ENCODE measurements around the gene ASRGL1. TPM values are rescaled to one million over a fixed set of nuclear protein-coding genes. Genes with fewer than 3 reads are reported as not detected.

The ASRGL1 gene
- total RNA-seq, 2 donors from 2014 or later = 27.6 to 93.0 TPM

DNA sequence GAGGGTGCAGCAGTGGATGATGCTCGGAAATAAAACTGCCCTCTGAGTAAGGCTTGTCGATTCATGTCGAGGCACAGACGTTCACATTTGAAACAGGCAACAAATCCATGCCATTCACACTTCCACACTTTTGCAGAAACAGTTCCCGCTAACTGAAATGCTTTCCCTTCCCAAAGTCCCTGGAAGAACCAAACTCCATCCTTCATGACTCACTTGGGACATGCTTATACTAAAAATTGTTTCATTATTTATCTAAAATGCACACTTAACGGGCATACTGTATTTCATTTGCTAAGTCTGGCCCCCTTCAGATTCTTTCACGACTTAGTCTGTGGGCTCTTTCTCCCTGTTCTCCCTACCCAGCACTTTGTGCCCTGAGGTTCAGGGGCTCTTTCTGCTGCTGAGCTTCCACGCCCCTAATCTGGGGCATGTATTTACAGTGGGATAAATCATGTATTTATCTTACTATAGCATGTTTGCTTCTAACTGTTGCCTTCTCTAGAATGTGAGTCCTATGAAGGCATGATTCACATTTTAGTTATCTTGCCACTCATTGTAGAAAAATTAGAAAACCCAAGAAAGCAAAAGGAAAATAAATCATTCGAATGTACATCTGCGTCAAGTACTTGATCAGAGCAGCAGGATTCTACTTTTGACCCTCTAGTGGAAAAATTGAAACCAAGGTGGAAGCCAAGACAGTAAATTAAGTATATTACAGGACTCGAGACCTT is 94.1 kb downstream of the ASRGL1 start:
- Histone ChIP-seq H3K27me3 (replicated peaks; ENCODE audit: insufficient read depth) (no peaks in the 10 kb centered on the region), H3K27ac (no peak overlapping the region), H3K9me3 (no peaks in the 10 kb centered on the region), H3K4me3 (no peak overlapping the region), H3K36me3 (no peaks in the 10 kb centered on the region), H3K4me1 (replicated peaks) (peaks cover 6% of the 10 kb centered on the region)
- no peak for TF ChIP-seq POLR2A (IDR thresholded peaks at IDR 0.05)
- TF ChIP-seq CTCF (IDR thresholded peaks at IDR 0.05) = no peak
- no peak for TF ChIP-seq POLR2AphosphoS5 (IDR thresholded peaks at IDR 0.05)
- DNase-seq (ENCODE audit: low spot score) = no peak
- intact Hi-C loops (cut with DNase I) = loop anchor here (5.0 kb wide), 1 partner anchor 34 kb away; no protein-coding TSS in a partner anchor
- 40% methylated on average over 11 of the region's 11 CpGs for WGBS

DNA sequence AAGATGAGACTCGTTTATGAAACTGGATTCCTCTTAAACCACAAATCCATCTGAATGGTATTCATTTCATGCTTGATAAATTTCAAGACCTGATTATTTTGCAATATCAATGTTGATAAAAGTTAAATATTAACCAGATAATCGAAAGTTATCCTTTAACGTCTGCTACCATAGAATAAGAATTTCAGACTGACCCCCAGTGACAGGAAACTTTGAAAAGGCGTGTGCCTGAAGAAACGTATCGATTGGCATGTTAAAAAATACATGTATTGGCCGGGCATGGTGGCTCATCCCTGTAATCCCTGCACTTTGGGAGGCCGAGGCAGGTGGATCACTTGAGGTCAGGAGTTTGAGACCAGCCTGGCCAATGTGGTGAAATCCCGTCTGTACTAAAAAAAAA is 95.4 kb downstream of the ASRGL1 start:
- H3K9me3 ChIP-seq = no peaks in the 10 kb centered on the region
- peak overlapping the region; percentile 67 to 70 for H3K27ac ChIP-seq
- H3K27me3 ChIP-seq (replicated peaks; ENCODE audit: insufficient read depth) = no peaks in the 10 kb centered on the region
- TF ChIP-seq POLR2AphosphoS5 (IDR thresholded peaks at IDR 0.05) (no peak), POLR2A (IDR thresholded peaks at IDR 0.05) (no peak)
- H3K4me3 ChIP-seq = no peak overlapping the region
- peaks cover 6% of the 10 kb centered on the region for H3K4me1 ChIP-seq (replicated peaks)
- no peaks in the 10 kb centered on the region for H3K36me3 ChIP-seq
- DNase-seq (ENCODE audit: low spot score) = no peak
- WGBS = 56% methylated on average over 9 of the region's 9 CpGs
- intact Hi-C loops (cut with DNase I) = loop anchor here (5.0 kb wide), 1 partner anchor 35 kb away; no protein-coding TSS in a partner anchor

- TF ChIP-seq CTCF (IDR thresholded peaks at IDR 0.05) (peak in 2 of 4 experiments; percentile 12 to 21), POLR2AphosphoS5 (IDR thresholded peaks at IDR 0.05) (peak; percentile 27), POLR2A (IDR thresholded peaks at IDR 0.05) (no peak)
- Histone ChIP-seq H3K27ac (peak overlapping the region; percentile 67 to 70), H3K27me3 (replicated peaks; ENCODE audit: insufficient read depth) (no peaks in the 10 kb centered on the region), H3K4me3 (no peak overlapping the region), H3K4me1 (replicated peaks) (peaks cover 6% of the 10 kb centered on the region), H3K9me3 (no peaks in the 10 kb centered on the region), H3K36me3 (no peaks in the 10 kb centered on the region)
- DNase-seq (ENCODE audit: low spot score) = peak; percentile 39
- intact Hi-C loops (cut with DNase I) = loop anchor here (5.0 kb wide), 1 partner anchor 36 kb away; no protein-coding TSS in a partner anchor
- WGBS = 8% methylated on average over 16 of the region's 16 CpGs
Measured at GRCh38 chr11:62433141-62433903, 96.1 kb downstream of the ASRGL1 start.

DNA sequence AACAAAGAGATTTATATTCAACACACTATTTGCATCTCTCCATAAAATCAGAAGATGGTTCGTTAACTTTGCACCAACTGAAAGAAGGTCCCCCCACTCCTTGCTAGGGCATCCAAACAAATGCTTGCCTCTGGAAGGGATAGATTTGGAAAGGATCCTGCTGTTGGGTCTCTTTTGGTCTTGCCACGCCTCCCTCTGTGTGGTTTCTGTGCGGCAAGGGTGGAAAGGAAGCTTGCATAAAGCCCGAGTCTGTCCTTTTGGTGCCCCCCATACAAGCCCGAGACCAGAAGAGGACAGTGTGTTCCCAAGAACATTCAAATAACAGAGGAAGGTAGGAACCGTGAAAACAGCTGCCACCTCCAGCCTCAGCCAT is 96.6 kb downstream of the ASRGL1 start:
- Histone ChIP-seq H3K4me1 (replicated peaks) (peaks cover 6% of the 10 kb centered on the region), H3K27me3 (replicated peaks; ENCODE audit: insufficient read depth) (no peaks in the 10 kb centered on the region), H3K4me3 (no peak overlapping the region), H3K9me3 (no peaks in the 10 kb centered on the region), H3K36me3 (no peaks in the 10 kb centered on the region), H3K27ac (peak overlapping the region; percentile 67 to 70)
- TF ChIP-seq CTCF (IDR thresholded peaks at IDR 0.05) = no peak
- no peak for TF ChIP-seq POLR2A (IDR thresholded peaks at IDR 0.05)
- TF ChIP-seq POLR2AphosphoS5 (IDR thresholded peaks at IDR 0.05) = no peak
- peak; percentile 29 for DNase-seq (ENCODE audit: low spot score)
- WGBS = 6% methylated on average over 6 of the region's 6 CpGs
- intact Hi-C loops (cut with DNase I) = loop anchor here (5.0 kb wide), 1 partner anchor 37 kb away; no protein-coding TSS in a partner anchor

GRCh38 chr11:62435846-62436660 is 98.8 kb downstream of the ASRGL1 start:
- WGBS = 29% methylated on average over 5 of the region's 5 CpGs
- H3K4me1 ChIP-seq (replicated peaks) = peaks cover 6% of the 10 kb centered on the region
- no peaks in the 10 kb centered on the region for H3K36me3 ChIP-seq
- intact Hi-C loops (cut with DNase I) = no loop called here
- no peaks in the 10 kb centered on the region for H3K27me3 ChIP-seq (replicated peaks; ENCODE audit: insufficient read depth)
- no peak for TF ChIP-seq POLR2AphosphoS5 (IDR thresholded peaks at IDR 0.05)
- no peak for TF ChIP-seq CTCF (IDR thresholded peaks at IDR 0.05)
- no peak for TF ChIP-seq POLR2A (IDR thresholded peaks at IDR 0.05)
- no peak for DNase-seq (ENCODE audit: low spot score)
- no peak overlapping the region for H3K27ac ChIP-seq
- no peaks in the 10 kb centered on the region for H3K9me3 ChIP-seq
- H3K4me3 ChIP-seq = no peak overlapping the region
